Hepatocyte (in vitro differentiated cells): ENCODE measurements around the gene SAMD1. TPM values are rescaled to one million over a fixed set of nuclear protein-coding genes. Genes with fewer than 3 reads are reported as not detected.

Experiments used
- DNase-seq: peaks from one replicate; pipeline ENCODE4 v3.0.0-alpha.2; 2016; ENCODE audit warnings: low spot score
- H2AFZ ChIP-seq: fragments of 200-600 bp; sonication (generic); 2 replicates; pipeline ENCODE4 v1.6.0; 2016; ENCODE audit warnings: antibody characterized with exemption, mild to moderate bottlenecking
- H3K27ac ChIP-seq: fragments of 200-600 bp; sonication (generic); 2 replicates; pipeline ENCODE4 v1.5.1; 2016; ENCODE audit warnings: mild to moderate bottlenecking
- H3K27me3 ChIP-seq: fragments of 200-600 bp; sonication (generic); 2 replicates; pipeline ENCODE4 v1.6.1; 2016
- H3K36me3 ChIP-seq: fragments of 200-600 bp; sonication (generic); replicated peaks from 2 replicates; pipeline ENCODE4 v1.5.1; 2016; ENCODE audit warnings: low read depth; ENCODE audit not compliant: insufficient read depth
- H3K4me1 ChIP-seq: fragments of 200-600 bp; sonication (generic); 2 replicates; pipeline ENCODE4 v1.5.1; 2016; ENCODE audit warnings: mild to moderate bottlenecking, moderate library complexity; ENCODE audit not compliant: insufficient read depth
- H3K4me2 ChIP-seq: fragments of 200-600 bp; sonication (generic); 2 replicates; pipeline ENCODE4 v1.6.0; 2016
- H3K4me3 ChIP-seq: fragments of 200-600 bp; sonication (generic); 2 replicates; pipeline ENCODE4 v1.5.1; 2016; ENCODE audit warnings: mild to moderate bottlenecking
- H3K79me2 ChIP-seq: fragments of 200-600 bp; sonication (generic); 2 replicates; pipeline ENCODE4 v1.6.0; 2017; ENCODE audit warnings: mild to moderate bottlenecking
- H3K9me2 ChIP-seq: fragments of 200-600 bp; sonication (generic); replicated peaks from 2 replicates; pipeline ENCODE4 v1.6.0; 2017; ENCODE audit warnings: mild to moderate bottlenecking; ENCODE audit not compliant: insufficient read depth
- H3K9me3 ChIP-seq: fragments of 200-600 bp; sonication (generic); 2 replicates; pipeline ENCODE4 v1.5.1; 2016; ENCODE audit warnings: low read depth, mild to moderate bottlenecking
- H4K20me1 ChIP-seq: fragments of 200-600 bp; sonication (generic); 2 replicates; pipeline ENCODE4 v1.6.0; 2016; ENCODE audit warnings: mild to moderate bottlenecking; ENCODE audit not compliant: insufficient read depth, poor library complexity, severe bottlenecking
- EZH2 ChIP-seq: fragments of 200-600 bp; sonication (generic); IDR thresholded peaks from 2 replicates; pipeline ENCODE4 v1.6.1; 2016; ENCODE audit warnings: antibody characterized with exemption, mild to moderate bottlenecking, borderline replicate concordance
- EZH2phosphoT487 ChIP-seq: fragments of 200-600 bp; sonication (generic); IDR thresholded peaks from one replicate; pipeline ENCODE4 v1.6.1; 2018; ENCODE audit warnings: antibody characterized with exemption, mild to moderate bottlenecking, low read depth, moderate library complexity; ENCODE audit not compliant: unreplicated experiment, severe bottlenecking
- WGBS: methylation state at CpG from one replicate; pipeline ENCODE4 v1.1.6; 2016; ENCODE audit warnings: low lambda C conversion rate; ENCODE audit errors: missing lambda C conversion rate; 5-methylcytosine and 5-hydroxymethylcytosine counted together
- polyA plus RNA-seq: library from polyadenylated mRNA; unstranded; fragments of >200 nt; fragmentation: Nextera tagmentation; extraction: Ambion mirVana; gene quantifications from 2 replicates; pipeline ENCODE4 v1.2.1, GENCODE V29; 2016
- total RNA-seq: library from RNA; depleted of rRNA; stranded (reverse); fragments of >200 nt; gene quantifications from 2 replicates; pipeline ENCODE4 v1.2.3, GENCODE V29; 2014
- TF ChIP-seq, protein P1 (sequence below): fragments of 200-600 bp; sonication (generic); IDR thresholded peaks from 2 replicates; pipeline ENCODE4 v1.5.1; 2016; ENCODE audit warnings: antibody characterized with exemption, mild to moderate bottlenecking; ENCODE audit not compliant: poor library complexity

The SAMD1 gene
- total and polyA plus RNA-seq, 2 experiments from 2014 or later: 35.8 to 45.6 TPM

DNA sequence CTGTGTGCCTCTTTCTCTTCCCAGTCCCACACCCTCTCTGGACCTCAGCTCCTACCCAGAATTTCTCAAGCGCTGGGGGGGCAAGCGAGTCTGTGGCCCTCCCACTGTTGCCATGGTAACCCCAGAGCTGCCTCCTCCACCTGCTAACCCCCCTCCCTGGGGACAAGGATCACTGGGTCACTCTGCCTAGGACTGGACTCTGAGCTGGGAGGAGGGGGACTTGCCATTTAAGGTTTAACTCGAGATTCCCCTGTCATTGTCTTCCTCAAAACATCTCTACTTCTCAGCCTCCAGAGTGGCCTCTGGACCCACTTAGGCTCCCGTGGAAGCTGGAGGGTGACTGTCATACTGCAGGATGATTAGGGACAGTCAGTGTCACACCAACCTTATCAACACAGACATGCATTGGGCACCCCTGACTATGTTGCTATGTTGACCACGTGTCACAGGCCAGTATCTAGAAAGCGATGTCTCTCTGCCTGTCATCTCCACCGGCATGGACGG lies 30.8 kb downstream of the SAMD1 start:
- Histone ChIP-seq H3K36me3 (no peaks in the 10 kb centered on the region), H3K4me1 (peaks cover 5% of the 10 kb centered on the region), H3K9me2 (no peaks in the 10 kb centered on the region), H2AFZ (no peak overlapping the region), H3K4me2 (no peak overlapping the region), H3K27ac (no peak overlapping the region), H4K20me1 (no peaks in the 10 kb centered on the region), H3K4me3 (no peak overlapping the region), H3K79me2 (no peaks in the 10 kb centered on the region), H3K9me3 (no peaks in the 10 kb centered on the region), H3K27me3 (peaks cover 16% of the 10 kb centered on the region)
- no peak for TF ChIP-seq EZH2
- TF ChIP-seq, protein P1, sequence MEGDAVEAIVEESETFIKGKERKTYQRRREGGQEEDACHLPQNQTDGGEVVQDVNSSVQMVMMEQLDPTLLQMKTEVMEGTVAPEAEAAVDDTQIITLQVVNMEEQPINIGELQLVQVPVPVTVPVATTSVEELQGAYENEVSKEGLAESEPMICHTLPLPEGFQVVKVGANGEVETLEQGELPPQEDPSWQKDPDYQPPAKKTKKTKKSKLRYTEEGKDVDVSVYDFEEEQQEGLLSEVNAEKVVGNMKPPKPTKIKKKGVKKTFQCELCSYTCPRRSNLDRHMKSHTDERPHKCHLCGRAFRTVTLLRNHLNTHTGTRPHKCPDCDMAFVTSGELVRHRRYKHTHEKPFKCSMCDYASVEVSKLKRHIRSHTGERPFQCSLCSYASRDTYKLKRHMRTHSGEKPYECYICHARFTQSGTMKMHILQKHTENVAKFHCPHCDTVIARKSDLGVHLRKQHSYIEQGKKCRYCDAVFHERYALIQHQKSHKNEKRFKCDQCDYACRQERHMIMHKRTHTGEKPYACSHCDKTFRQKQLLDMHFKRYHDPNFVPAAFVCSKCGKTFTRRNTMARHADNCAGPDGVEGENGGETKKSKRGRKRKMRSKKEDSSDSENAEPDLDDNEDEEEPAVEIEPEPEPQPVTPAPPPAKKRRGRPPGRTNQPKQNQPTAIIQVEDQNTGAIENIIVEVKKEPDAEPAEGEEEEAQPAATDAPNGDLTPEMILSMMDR: no peak
- TF ChIP-seq EZH2phosphoT487: no peak
- WGBS: 58% methylated on average over 8 of the region's 8 CpGs
- peak; percentile 49 for DNase-seq

DNA sequence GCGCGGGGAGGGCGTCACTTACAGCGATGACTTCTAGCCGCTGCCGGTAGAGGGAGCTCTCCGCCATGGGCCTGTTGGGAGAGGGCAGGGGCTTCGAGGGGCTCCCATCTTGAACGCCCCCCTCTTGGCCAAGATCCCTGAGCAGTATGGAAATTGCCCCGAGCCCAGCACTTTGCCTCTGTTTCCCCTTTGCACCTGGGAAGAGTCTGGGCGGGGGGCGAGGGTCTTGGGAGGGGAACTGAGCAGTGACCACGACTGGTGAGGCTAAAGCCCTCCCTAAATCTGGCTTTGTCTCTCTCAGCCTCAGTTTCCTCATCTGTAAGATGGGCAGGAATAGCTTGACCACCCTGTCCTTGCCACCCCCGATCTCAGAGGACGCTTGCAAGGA lies 31.5 kb downstream of the SAMD1 start:
- Histone ChIP-seq H4K20me1 (no peaks in the 10 kb centered on the region), H3K79me2 (no peaks in the 10 kb centered on the region), H3K4me1 (peaks cover 5% of the 10 kb centered on the region), H3K4me2 (no peak overlapping the region), H3K9me3 (no peaks in the 10 kb centered on the region), H3K27me3 (peaks cover 16% of the 10 kb centered on the region), H3K9me2 (no peaks in the 10 kb centered on the region), H3K4me3 (no peak overlapping the region), H3K27ac (no peak overlapping the region), H2AFZ (no peak overlapping the region), H3K36me3 (no peaks in the 10 kb centered on the region)
- 42% methylated on average over 11 of the region's 15 CpGs for WGBS
- no peak for DNase-seq
- TF ChIP-seq, protein P1: peak; percentile 50
- TF ChIP-seq EZH2 (no peak), EZH2phosphoT487 (no peak)

DNA sequence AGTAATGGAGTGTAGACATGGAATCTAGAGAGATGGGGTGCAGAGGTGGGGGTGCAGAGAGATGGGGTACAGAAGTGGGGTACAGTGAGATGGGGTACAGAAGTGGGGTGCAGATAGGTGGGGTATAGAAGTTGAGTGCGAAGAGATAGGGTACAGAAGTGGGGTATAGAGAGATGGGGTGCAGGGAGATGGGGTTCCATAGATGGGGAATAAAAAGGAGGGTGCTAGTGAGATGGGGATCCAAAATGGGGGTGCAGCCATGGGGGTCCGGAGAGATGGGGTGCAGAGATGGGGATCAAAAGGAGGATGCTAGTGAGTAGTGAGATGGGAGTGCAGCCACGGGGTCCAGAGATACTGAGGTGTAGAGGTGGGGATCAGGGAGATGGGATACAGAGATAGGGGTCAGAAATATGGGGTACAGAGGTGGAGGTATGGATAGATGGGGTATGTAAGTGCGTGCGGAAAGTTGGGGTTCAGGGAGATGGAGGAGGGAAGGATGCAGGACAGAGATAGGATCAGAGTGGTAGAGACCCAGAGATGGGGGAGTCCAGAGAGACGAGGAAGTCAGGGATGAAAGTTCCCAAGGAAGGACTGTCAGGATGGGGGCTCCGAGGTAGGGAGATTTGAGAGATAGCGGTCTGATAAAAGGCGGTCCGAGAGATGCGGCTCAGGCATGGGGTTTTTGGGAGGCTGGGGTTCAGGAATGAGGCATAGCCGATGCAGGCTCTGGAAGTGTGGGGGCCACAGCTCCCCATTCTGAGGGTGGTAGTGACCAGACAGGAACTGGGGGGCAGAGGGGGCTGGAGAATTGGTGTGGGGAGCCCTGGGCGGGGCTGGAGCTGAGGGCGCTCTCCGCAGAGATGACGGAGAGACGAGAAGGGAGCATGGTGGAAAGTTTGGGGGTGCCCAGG lies 32.1 kb downstream of the SAMD1 start:
- Histone ChIP-seq H3K36me3 (no peaks in the 10 kb centered on the region), H3K9me3 (no peaks in the 10 kb centered on the region), H3K9me2 (no peaks in the 10 kb centered on the region), H3K4me2 (peak overlapping the region; percentile 81), H2AFZ (no peak overlapping the region), H3K4me1 (peaks cover 5% of the 10 kb centered on the region), H3K27me3 (peaks cover 16% of the 10 kb centered on the region), H4K20me1 (no peaks in the 10 kb centered on the region), H3K4me3 (no peak overlapping the region), H3K79me2 (no peaks in the 10 kb centered on the region), H3K27ac (no peak overlapping the region)
- DNase-seq: no peak
- no peak for TF ChIP-seq EZH2
- TF ChIP-seq, protein P1: no peak
- no peak for TF ChIP-seq EZH2phosphoT487
- 53% methylated on average over 16 of the region's 17 CpGs for WGBS
